Hepatocyte (in vitro differentiated cells): ENCODE data around the gene AGBL4.

Source experiments
- CTCF ChIP-seq: fragments of 200-600 bp; sonication (generic); IDR thresholded peaks from 2 replicates; pipeline ENCODE4 v1.5.1; 2016; ENCODE audit warnings: antibody characterized with exemption, mild to moderate bottlenecking; ENCODE audit not compliant: poor library complexity
- EZH2 ChIP-seq: fragments of 200-600 bp; sonication (generic); IDR thresholded peaks from 2 replicates; pipeline ENCODE4 v1.6.1; 2016; ENCODE audit warnings: antibody characterized with exemption, mild to moderate bottlenecking, borderline replicate concordance

- TF ChIP-seq CTCF: no peak
- no peak for TF ChIP-seq EZH2
Measured at GRCh38 chr1:48936436-48936835, 1087.3 kb downstream of the AGBL4 start.
